Measurements from ENCODE around the gene RALGPS2. TPM values are rescaled to one million over a fixed set of nuclear protein-coding genes. Genes with fewer than 3 reads are reported as not detected.

The RALGPS2 gene
- total and polyA plus RNA-seq, 2 of the 13 experiments (the other 11 are each of a cell fraction or from before 2014, with no cell fraction given): 15.6 to 36.0 TPM

- TF ChIP-seq PRDM10 (CRISPR knock-in tag; IDR thresholded peaks at IDR 0.05; ENCODE audit: low read depth) (no peak; the same call in 1 of the 2 replicates), BCL3 (CRISPR knock-in tag; IDR thresholded peaks at IDR 0.05) (no peak), ZNF550 (CRISPR knock-in tag; IDR thresholded peaks at IDR 0.05; ENCODE audit: borderline replicate concordance) (no peak), HNRNPLL (IDR thresholded peaks at IDR 0.05; ENCODE audit: low read depth, low read length, poor library complexity, severe bottlenecking) (no peak), ZNF263 (CRISPR knock-in tag; IDR thresholded peaks at IDR 0.05) (no peak), GFI1 (CRISPR knock-in tag; IDR thresholded peaks at IDR 0.05; ENCODE audit: borderline replicate concordance) (peak; percentile 76; the same call in 1 of the 2 replicates), ZNF441 (CRISPR knock-in tag; IDR thresholded peaks at IDR 0.05; ENCODE audit: borderline replicate concordance) (no peak), SRSF9 (IDR thresholded peaks at IDR 0.05; ENCODE audit: borderline replicate concordance, insufficient read depth, low read depth, low read length, poor library complexity, severe bottlenecking) (no peak), DMTF1 (CRISPR knock-in tag; IDR thresholded peaks at IDR 0.05) (no peak), MYPOP (CRISPR knock-in tag; IDR thresholded peaks at IDR 0.05) (no peak), HNRNPK (IDR thresholded peaks at IDR 0.05; ENCODE audit: low read depth, low read length, poor library complexity, severe bottlenecking) (no peak), ZNF564 (CRISPR knock-in tag; IDR thresholded peaks at IDR 0.05) (no peak)
- TF ChIP-seq, protein P1, sequence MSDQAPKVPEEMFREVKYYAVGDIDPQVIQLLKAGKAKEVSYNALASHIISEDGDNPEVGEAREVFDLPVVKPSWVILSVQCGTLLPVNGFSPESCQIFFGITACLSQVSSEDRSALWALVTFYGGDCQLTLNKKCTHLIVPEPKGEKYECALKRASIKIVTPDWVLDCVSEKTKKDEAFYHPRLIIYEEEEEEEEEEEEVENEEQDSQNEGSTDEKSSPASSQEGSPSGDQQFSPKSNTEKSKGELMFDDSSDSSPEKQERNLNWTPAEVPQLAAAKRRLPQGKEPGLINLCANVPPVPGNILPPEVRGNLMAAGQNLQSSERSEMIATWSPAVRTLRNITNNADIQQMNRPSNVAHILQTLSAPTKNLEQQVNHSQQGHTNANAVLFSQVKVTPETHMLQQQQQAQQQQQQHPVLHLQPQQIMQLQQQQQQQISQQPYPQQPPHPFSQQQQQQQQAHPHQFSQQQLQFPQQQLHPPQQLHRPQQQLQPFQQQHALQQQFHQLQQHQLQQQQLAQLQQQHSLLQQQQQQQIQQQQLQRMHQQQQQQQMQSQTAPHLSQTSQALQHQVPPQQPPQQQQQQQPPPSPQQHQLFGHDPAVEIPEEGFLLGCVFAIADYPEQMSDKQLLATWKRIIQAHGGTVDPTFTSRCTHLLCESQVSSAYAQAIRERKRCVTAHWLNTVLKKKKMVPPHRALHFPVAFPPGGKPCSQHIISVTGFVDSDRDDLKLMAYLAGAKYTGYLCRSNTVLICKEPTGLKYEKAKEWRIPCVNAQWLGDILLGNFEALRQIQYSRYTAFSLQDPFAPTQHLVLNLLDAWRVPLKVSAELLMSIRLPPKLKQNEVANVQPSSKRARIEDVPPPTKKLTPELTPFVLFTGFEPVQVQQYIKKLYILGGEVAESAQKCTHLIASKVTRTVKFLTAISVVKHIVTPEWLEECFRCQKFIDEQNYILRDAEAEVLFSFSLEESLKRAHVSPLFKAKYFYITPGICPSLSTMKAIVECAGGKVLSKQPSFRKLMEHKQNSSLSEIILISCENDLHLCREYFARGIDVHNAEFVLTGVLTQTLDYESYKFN (CRISPR knock-in tag; conservative IDR thresholded peaks at IDR 0.05): peak; percentile 91
- TF ChIP-seq, protein P2, sequence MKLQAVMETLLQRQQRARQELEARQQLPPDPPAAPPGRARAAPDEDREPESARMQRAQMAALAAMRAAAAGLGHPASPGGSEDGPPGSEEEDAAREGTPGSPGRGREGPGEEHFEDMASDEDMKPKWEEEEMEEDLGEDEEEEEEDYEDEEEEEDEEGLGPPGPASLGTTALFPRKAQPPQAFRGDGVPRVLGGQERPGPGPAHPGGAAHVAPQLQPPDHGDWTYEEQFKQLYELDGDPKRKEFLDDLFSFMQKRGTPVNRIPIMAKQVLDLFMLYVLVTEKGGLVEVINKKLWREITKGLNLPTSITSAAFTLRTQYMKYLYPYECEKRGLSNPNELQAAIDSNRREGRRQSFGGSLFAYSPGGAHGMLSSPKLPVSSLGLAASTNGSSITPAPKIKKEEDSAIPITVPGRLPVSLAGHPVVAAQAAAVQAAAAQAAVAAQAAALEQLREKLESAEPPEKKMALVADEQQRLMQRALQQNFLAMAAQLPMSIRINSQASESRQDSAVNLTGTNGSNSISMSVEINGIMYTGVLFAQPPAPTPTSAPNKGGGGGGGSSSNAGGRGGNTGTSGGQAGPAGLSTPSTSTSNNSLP (IDR thresholded peaks at IDR 0.05; ENCODE audit: low read depth, low read length): peak; percentile 87
Observed at GRCh38 chr1:178682429-178682828, 42.6 kb upstream of the RALGPS2 start (continued).

Data from HepG2 (cell line).